ENCODE measurements around the gene LIN9. TPM values are rescaled to one million over a fixed set of nuclear protein-coding genes. Genes with fewer than 3 reads are reported as not detected.

The LIN9 gene
- total RNA-seq, 4 donors from 2014 or later, result 0.59 to 15.1 (median 3.9) TPM

DNA sequence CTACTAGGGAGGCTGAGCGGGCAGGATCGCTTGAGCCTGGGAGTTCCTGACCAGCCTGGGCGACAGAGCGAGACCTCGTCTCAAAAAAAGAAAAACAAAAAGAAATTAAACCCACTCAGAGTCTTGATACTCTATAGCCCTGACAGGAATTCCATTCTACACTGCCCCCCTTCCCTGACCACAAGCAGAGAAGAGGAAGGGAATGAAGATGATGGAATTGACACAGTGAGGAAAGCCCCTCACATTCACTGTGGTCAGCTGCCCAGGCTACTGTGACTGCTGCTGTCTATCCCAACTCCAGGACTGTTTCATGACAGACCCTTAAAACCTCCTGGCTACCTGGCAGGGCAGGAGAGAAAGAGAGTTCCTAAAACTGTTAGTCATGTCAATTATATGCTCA is 12.1 kb downstream of the LIN9 start:
- no peak overlapping the region for H3K27ac ChIP-seq
- H3K4me1 ChIP-seq, result no peaks in the 10 kb centered on the region
- no peaks in the 10 kb centered on the region for H3K27me3 ChIP-seq
- intact Hi-C loops (cut with DNase I; ENCODE audit: low total_unique reads), result no loop called here
- no peak overlapping the region for H3K4me3 ChIP-seq
- TF ChIP-seq, protein P1, sequence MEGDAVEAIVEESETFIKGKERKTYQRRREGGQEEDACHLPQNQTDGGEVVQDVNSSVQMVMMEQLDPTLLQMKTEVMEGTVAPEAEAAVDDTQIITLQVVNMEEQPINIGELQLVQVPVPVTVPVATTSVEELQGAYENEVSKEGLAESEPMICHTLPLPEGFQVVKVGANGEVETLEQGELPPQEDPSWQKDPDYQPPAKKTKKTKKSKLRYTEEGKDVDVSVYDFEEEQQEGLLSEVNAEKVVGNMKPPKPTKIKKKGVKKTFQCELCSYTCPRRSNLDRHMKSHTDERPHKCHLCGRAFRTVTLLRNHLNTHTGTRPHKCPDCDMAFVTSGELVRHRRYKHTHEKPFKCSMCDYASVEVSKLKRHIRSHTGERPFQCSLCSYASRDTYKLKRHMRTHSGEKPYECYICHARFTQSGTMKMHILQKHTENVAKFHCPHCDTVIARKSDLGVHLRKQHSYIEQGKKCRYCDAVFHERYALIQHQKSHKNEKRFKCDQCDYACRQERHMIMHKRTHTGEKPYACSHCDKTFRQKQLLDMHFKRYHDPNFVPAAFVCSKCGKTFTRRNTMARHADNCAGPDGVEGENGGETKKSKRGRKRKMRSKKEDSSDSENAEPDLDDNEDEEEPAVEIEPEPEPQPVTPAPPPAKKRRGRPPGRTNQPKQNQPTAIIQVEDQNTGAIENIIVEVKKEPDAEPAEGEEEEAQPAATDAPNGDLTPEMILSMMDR (IDR thresholded peaks at IDR 0.05), result no peak
- no peak for TF ChIP-seq POLR2A (IDR thresholded peaks at IDR 0.05)
- no peaks in the 10 kb centered on the region for H3K36me3 ChIP-seq
- no peaks in the 10 kb centered on the region for H3K9me3 ChIP-seq
- DNase-seq, result no peak

DNA sequence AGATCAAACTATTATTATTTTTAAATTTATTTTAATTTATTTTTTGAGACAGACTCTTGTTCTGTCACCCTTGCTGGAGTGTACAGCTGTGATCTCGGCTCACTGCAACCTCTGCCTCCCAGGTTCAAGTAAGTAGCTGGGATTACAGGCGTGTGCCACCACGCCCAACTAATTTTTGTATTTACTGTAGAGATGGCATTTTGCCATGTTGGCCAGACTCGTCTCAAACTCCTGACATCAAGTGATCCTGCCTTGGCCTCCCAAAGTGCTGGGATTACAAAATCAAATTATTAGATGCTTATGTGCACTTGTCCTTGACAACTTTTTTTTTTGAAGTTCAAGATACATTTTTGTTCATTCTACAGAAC is 15.4 kb downstream of the LIN9 start:
- TF ChIP-seq, protein P1 (IDR thresholded peaks at IDR 0.05), result no peak
- no peak for TF ChIP-seq POLR2A (IDR thresholded peaks at IDR 0.05)
- intact Hi-C loops (cut with DNase I; ENCODE audit: low total_unique reads), result no loop called here
- Histone ChIP-seq H3K9me3 (no peaks in the 10 kb centered on the region), H3K4me1 (no peaks in the 10 kb centered on the region), H3K36me3 (no peaks in the 10 kb centered on the region), H3K27ac (no peak overlapping the region), H3K4me3 (no peak overlapping the region), H3K27me3 (no peaks in the 10 kb centered on the region)
- DNase-seq, result no peak

DNA sequence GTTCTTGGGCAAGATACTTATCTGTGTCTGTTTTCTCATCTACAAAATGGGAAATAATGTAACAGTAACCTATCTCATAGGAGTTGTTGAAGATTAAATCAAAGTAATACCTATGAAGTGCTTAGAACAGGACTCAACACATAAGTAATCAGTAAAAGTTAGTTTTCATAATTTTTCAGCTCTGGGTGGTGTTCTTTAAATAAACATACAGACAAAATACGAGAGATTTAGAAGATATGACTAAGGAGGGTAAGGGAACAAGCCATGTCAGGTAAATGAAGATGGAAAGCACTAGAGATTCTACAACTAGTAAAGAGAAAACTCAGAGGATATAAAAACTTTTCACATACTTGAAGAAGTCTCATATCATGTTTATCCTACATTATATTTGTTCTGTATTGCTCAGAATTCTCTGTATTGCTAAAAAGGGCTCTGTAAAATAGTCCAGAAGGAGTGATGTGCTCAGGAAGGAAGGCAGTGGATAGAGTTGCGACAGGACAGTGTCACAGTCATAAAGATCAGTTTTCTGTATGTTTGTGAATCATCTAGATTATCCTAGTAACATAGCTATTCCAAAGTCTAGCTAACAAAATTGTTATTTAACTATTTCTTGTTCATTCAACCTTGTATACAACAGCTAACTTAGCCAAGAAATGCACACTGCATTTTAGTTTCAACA is 16.0 kb downstream of the LIN9 start:
- Histone ChIP-seq H3K4me3 (no peak overlapping the region), H3K4me1 (no peaks in the 10 kb centered on the region), H3K36me3 (no peaks in the 10 kb centered on the region), H3K9me3 (no peaks in the 10 kb centered on the region), H3K27ac (no peak overlapping the region), H3K27me3 (no peaks in the 10 kb centered on the region)
- intact Hi-C loops (cut with DNase I; ENCODE audit: low total_unique reads), result no loop called here
- TF ChIP-seq, protein P1 (IDR thresholded peaks at IDR 0.05), result no peak
- TF ChIP-seq POLR2A (IDR thresholded peaks at IDR 0.05), result no peak
- no peak for DNase-seq

DNA sequence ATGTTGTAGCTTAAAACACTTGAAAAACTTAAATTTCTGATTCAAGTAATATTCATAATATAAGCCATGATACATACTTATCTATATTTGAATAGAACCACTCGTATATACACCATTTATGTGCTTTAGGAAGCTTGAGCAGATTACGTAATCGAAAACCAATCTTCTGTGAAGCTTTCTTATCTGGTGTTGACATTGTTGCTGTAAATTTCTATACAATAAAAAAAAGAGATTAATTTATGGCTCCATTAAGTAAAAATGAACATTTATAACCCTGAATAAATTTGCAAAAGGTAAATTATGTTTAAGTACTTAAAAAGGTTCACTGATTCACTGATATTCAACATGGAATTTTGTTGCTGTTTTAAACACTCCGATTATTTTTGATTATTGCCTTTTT is 21.4 kb downstream of the LIN9 start:
- no peak overlapping the region for H3K4me3 ChIP-seq
- H3K27ac ChIP-seq, result no peak overlapping the region
- H3K4me1 ChIP-seq, result no peaks in the 10 kb centered on the region
- intact Hi-C loops (cut with DNase I; ENCODE audit: low total_unique reads), result no loop called here
- H3K27me3 ChIP-seq, result no peaks in the 10 kb centered on the region
- no peaks in the 10 kb centered on the region for H3K36me3 ChIP-seq
- no peak for DNase-seq
- TF ChIP-seq POLR2A (IDR thresholded peaks at IDR 0.05), result no peak
- TF ChIP-seq, protein P1 (IDR thresholded peaks at IDR 0.05), result no peak
- H3K9me3 ChIP-seq, result no peaks in the 10 kb centered on the region

DNA sequence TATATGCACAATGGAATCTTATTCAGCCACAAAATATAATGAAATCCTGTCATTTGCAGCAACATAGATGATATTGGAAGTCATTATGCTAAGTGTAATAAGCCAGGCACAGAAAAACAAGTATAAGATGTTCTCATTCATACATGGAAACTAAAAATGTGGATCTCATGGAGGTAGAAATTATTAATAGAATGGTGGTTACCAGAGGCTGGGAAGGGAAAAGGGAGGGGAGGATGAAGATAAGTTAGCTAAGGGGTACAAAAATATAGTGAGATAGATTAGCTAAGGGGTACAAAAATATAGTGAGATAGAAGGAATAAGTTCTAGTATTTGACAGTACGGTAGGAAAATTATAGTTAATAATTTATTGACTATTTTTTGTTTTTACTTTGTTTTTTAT is 27.9 kb downstream of the LIN9 start:
- H3K27ac ChIP-seq, result no peak overlapping the region
- no peak for DNase-seq
- no peaks in the 10 kb centered on the region for H3K27me3 ChIP-seq
- no peak for TF ChIP-seq POLR2A (IDR thresholded peaks at IDR 0.05)
- H3K9me3 ChIP-seq, result no peaks in the 10 kb centered on the region
- no peaks in the 10 kb centered on the region for H3K4me1 ChIP-seq
- H3K4me3 ChIP-seq, result no peak overlapping the region
- intact Hi-C loops (cut with DNase I; ENCODE audit: low total_unique reads), result no loop called here
- H3K36me3 ChIP-seq, result no peaks in the 10 kb centered on the region

DNA sequence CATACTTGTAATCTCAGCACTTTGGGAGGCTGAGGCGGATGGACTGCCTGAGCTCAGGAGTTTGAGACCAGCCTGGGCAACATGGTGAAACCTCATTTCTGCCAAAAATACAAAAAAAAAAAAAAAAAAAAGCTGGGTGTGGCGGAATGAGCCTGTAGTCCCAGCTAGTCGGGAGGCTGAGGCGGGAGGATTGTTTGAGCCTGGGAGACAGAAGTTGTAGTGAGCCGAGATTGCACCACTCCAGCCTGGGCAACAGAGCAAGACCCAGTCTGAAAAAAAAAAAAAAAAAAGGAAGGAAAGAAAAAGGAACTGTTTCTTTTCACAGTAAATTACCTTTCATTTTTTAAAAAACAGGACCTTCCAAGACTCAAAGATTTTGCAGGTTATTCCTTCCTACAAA is 29.5 kb downstream of the LIN9 start:
- no peaks in the 10 kb centered on the region for H3K9me3 ChIP-seq
- H3K4me3 ChIP-seq, result no peak overlapping the region
- DNase-seq, result no peak
- H3K4me1 ChIP-seq, result no peaks in the 10 kb centered on the region
- no peaks in the 10 kb centered on the region for H3K36me3 ChIP-seq
- no peaks in the 10 kb centered on the region for H3K27me3 ChIP-seq
- TF ChIP-seq, protein P1 (IDR thresholded peaks at IDR 0.05), result no peak
- TF ChIP-seq POLR2A (IDR thresholded peaks at IDR 0.05), result no peak
- intact Hi-C loops (cut with DNase I; ENCODE audit: low total_unique reads), result no loop called here
- H3K27ac ChIP-seq, result no peak overlapping the region
